ENCODE data around the gene PACS1.

The PACS1 gene

DNA sequence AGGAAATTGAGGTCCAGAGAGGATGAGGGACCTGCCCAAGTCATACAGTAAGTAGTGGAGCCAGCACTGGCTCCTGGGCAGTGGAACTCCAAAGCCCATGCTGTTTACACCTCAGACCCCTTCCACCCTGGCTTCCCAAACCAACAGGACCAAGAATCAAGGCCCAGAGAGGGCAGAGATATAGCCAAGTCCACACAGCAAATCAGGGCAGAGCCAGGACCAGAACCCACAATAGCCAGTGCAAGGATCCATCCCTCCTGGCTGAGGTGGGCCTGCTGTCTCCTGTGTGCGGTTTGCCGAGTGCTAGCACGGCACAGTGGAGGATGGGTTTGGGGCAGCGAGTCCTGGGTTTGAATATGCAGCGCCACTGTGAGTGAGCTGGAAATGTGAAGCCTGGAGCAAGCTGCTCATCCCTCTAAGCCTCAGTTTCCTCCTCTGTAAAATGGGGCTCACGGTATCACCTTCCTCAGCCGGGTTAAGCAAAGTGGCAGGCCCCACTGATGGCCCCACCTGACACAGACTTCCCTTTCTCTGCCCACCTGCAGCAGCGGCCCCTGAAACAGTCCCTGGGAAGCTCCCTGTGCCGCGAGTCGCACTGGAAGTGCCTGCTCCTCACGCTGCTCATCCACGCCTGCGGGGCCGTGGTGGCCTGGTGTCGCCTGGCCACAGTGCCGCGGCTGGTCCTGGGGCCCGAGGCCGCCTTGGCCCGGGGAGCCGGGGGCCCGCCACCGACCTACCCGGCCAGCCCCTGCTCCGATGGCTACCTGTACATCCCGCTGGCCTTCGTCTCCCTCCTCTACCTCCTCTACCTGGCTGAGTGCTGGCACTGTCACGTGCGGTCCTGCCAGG is 223.9 kb downstream of the PACS1 start:
- DNase-seq = no peak

Measured in activated CD4-positive, alpha-beta T cell treated with anti-CD3 and anti-CD28 coated beads, Interleukin-2, amount 50 U/mL, for 16 hours (primary cell).